Nephron progenitor cell (in vitro differentiated cells): Measurements from ENCODE around the gene SYNPO.

Source experiments
- DNase-seq: peaks from one replicate; pipeline ENCODE4 v3.0.0; 2021
- H3K27ac Mint-ChIP-seq: 2 replicates; pipeline ENCODE4 v1.8.0; 2021; ENCODE audit warnings: mild to moderate bottlenecking, moderate library complexity, mixed read lengths
- H3K27me3 Mint-ChIP-seq: 2 replicates; pipeline ENCODE4 v1.8.0; 2021; ENCODE audit warnings: mild to moderate bottlenecking, low read depth, mixed read lengths; ENCODE audit not compliant: poor library complexity
- H3K36me3 Mint-ChIP-seq: 2 replicates; pipeline ENCODE4 v1.8.0; 2021; ENCODE audit warnings: low read depth, mixed read lengths
- H3K4me1 Mint-ChIP-seq: 2 replicates; pipeline ENCODE4 v1.8.0; 2021; ENCODE audit warnings: mixed read lengths
- H3K4me3 Mint-ChIP-seq: 2 replicates; pipeline ENCODE4 v1.8.0; 2021; ENCODE audit warnings: mild to moderate bottlenecking, moderate library complexity, mixed read lengths
- H3K9me3 Mint-ChIP-seq: 2 replicates; pipeline ENCODE4 v1.8.0; 2021; ENCODE audit warnings: mild to moderate bottlenecking, moderate library complexity, mixed read lengths
- TF ChIP-seq, protein P1 (sequence below): fragments of 200-600 bp; sonication (generic); IDR thresholded peaks from 2 replicates; pipeline ENCODE4 v1.5.0; 2021; ENCODE audit warnings: antibody characterized with exemption

Gene SYNPO

DNA sequence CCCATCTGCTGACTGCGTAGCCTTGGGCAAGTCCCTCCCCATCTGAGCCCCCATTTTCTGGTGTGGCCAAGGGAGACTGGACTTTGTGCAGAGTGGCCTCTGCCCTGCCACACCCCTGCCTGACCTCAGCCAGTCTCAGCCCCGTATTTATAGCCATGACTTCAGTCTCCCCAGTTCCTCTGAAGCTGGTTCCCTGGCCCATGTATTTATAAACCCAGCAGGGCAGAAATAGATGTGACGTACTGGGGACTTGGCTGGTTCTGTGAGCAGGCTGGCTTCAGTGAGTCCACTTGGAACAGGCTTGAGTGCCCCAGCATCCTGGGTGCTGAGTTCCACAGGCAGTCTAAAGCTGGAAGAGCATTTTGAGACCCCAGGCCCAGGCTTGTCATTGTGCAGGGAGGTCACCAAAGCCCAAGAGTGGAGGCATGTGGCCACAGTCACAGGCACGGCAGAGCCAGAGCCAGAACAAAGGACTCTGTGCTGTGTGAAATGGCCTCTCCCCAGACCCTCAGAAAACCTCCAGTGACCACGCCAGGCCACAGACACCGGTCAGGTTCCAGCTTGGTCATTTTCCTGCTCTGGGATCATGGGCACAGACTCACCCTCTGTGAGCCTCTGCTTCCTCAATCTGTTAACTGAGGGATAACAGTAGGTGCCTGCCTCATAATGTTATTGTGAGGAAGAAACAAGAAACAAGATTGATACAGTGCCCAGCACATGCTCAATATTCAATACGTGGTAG, 30.4 kb upstream of the SYNPO start:
- Mint-ChIP-seq H3K27ac (no peak overlapping the region), H3K4me3 (no peak overlapping the region), H3K36me3 (no peaks in the 10 kb centered on the region), H3K9me3 (no peaks in the 10 kb centered on the region), H3K4me1 (peaks cover 20% of the 10 kb centered on the region), H3K27me3 (peaks cover 11% of the 10 kb centered on the region)
- no peak for DNase-seq
- TF ChIP-seq, protein P1, sequence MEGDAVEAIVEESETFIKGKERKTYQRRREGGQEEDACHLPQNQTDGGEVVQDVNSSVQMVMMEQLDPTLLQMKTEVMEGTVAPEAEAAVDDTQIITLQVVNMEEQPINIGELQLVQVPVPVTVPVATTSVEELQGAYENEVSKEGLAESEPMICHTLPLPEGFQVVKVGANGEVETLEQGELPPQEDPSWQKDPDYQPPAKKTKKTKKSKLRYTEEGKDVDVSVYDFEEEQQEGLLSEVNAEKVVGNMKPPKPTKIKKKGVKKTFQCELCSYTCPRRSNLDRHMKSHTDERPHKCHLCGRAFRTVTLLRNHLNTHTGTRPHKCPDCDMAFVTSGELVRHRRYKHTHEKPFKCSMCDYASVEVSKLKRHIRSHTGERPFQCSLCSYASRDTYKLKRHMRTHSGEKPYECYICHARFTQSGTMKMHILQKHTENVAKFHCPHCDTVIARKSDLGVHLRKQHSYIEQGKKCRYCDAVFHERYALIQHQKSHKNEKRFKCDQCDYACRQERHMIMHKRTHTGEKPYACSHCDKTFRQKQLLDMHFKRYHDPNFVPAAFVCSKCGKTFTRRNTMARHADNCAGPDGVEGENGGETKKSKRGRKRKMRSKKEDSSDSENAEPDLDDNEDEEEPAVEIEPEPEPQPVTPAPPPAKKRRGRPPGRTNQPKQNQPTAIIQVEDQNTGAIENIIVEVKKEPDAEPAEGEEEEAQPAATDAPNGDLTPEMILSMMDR, result no peak

DNA sequence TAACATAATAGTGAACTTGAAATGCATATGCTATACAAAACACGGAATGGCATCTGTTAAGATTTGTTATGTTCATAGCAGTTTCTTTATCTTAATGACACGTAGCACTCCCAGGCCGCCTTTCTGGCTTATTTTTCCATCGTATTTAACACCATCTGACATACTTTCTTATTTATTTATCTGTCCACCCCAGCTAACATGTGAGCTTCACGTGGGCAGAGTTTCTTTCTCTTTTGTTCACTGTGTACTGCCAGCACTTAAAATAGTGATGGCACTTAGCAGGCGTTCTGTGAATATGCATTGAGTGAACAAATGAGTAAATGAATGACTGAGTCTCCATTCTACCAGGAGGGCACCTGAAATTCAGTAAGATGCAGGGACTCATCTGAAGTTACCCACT, 29.4 kb upstream of the SYNPO start:
- peaks cover 21% of the 10 kb centered on the region for H3K27me3 Mint-ChIP-seq
- H3K4me1 Mint-ChIP-seq, result peaks cover 20% of the 10 kb centered on the region

DNA sequence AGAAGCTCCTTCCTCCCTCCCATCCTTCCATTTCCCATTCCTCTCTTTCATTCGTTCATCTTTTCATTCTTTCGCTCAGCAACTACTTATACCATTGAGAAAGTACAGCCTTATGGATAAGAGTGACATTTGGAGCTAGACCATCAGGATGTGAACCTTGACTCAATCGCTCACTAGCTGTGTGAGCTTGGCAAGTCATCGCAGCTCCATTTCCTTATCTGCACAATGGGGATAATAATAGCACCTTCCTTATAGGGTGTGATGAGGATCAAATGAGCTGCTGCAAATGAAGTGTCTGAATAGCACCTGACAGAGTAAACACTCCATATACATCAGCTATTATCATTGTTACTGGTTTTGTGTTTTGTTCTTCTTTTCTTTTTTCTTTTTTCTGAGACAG, 28.1 kb upstream of the SYNPO start:
- H3K9me3 Mint-ChIP-seq, result no peaks in the 10 kb centered on the region
- H3K4me1 Mint-ChIP-seq, result peaks cover 30% of the 10 kb centered on the region
- TF ChIP-seq, protein P1, result no peak

More for the DNA sequence above, 29.4 kb upstream of the SYNPO start:
- TF ChIP-seq, protein P1, result no peak
- no peaks in the 10 kb centered on the region for H3K9me3 Mint-ChIP-seq
- no peak overlapping the region for H3K4me3 Mint-ChIP-seq
- DNase-seq, result no peak
- no peaks in the 10 kb centered on the region for H3K36me3 Mint-ChIP-seq
- H3K27ac Mint-ChIP-seq, result no peak overlapping the region

DNA sequence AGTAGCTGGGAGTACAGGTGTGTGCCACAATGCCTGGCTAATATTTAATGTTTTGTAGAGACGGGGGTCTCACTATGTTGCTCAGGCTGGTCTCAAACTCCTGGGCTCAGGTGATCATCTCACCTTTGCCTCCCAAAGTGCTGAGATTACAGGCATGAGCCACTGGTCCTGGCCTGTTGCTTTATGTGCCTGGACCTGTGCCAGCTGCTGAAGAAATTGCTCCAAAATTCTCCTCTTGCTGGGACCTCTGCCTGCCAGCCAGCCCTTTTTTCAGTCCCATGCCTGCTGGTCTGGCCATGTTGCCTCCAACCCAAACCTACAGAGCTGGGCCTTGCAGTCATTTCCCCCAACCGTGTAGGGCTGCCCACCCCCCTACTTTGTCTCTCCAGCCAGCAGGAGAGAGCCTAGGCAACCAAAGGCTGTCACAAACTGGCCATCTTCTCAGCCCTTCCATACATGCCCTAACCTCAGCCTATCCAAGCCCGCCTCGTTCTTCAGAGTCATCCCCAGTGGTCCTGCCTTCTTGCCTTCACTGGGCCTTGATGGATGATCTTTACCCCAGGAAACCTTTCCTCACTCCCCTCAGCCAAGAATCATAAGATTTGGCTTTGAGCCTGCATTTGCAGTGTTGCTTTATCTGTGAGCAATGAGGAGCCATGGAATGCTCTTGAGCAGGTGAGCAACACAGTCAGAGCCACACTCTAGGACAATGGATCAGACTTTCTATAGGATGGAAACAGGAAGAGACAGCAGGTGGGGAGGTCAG, 27.4 kb upstream of the SYNPO start:
- peaks cover 32% of the 10 kb centered on the region for H3K27me3 Mint-ChIP-seq
- no peak overlapping the region for H3K4me3 Mint-ChIP-seq
- H3K9me3 Mint-ChIP-seq, result no peaks in the 10 kb centered on the region
- H3K27ac Mint-ChIP-seq, result no peak overlapping the region
- peaks cover 37% of the 10 kb centered on the region for H3K4me1 Mint-ChIP-seq
- H3K36me3 Mint-ChIP-seq, result no peaks in the 10 kb centered on the region
- no peak for DNase-seq
- TF ChIP-seq, protein P1, result no peak

More for the DNA sequence above, 28.1 kb upstream of the SYNPO start:
- H3K27ac Mint-ChIP-seq, result no peak overlapping the region
- no peak overlapping the region for H3K4me3 Mint-ChIP-seq
- DNase-seq, result no peak
- H3K36me3 Mint-ChIP-seq, result no peaks in the 10 kb centered on the region
- peaks cover 25% of the 10 kb centered on the region for H3K27me3 Mint-ChIP-seq

DNA sequence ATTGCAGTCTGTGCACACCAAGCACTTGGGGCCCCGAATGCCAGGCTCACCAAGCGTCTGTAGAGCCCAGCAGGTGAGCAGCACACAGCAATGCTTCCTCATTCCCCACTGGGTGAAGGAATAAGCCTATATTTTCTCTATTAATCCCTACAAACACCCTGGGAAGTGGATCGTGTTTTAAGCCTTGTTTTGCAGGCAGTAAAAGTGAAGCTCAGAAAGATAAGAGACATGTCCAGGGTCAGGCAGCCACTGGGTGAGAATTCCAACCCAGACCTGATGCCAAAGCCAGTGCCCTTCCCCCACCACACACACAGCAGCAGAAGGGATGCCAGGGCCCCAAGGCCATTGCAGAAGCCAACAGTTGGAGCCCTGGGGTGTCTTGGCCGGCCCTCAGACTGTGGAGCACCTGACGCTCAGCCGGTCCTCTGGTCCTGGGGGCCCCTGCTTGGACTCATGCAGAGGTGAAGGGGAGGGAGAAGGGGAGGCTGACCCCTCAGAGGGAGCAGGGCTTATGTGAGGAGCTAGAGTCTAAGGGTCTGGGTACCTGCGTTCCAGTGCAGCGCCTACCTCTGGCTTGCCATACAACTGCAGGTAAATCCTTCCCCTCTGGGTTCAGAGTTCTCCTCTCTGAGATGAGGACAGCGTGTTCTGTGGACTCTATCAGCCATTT, 26.3 kb upstream of the SYNPO start:
- peaks cover 32% of the 10 kb centered on the region for H3K27me3 Mint-ChIP-seq
- H3K27ac Mint-ChIP-seq, result no peak overlapping the region
- TF ChIP-seq, protein P1, result no peak
- no peaks in the 10 kb centered on the region for H3K36me3 Mint-ChIP-seq
- DNase-seq, result no peak
- peaks cover 47% of the 10 kb centered on the region for H3K4me1 Mint-ChIP-seq
- no peak overlapping the region for H3K4me3 Mint-ChIP-seq
- H3K9me3 Mint-ChIP-seq, result no peaks in the 10 kb centered on the region
